DND-41 (cell line): ENCODE data around the gene FNDC10.
A peak's percentile ranks its signal among the peaks of the same experiment; 100 is the strongest.

Source experiments
- ATAC-seq: fragments of 200-7000 bp; cut with Tn5 transposase; 3 replicates; pipeline ENCODE4 v1.9.1; 2021; ENCODE audit warnings: low read depth; ENCODE audit not compliant: insufficient read depth
- DNase-seq: peaks from one replicate; pipeline ENCODE4 v3.0.0-alpha.2; 2020
- H2AFZ ChIP-seq: 2 replicates; pipeline ENCODE4 v1.6.0; 2012; ENCODE audit warnings: low read depth, low read length
- H3K27ac ChIP-seq: 2 replicates; pipeline ENCODE4 v1.5.1; 2012; ENCODE audit warnings: low read length, inconsistent platforms
- H3K27me3 ChIP-seq: fragments of 200-600 bp; sonication (generic); 2 replicates; pipeline ENCODE4 v1.6.0; 2012; ENCODE audit warnings: low read length, mild to moderate bottlenecking, inconsistent platforms; ENCODE audit not compliant: insufficient read depth, poor library complexity
- H3K36me3 ChIP-seq: 2 replicates; pipeline ENCODE4 v1.5.1; 2012; ENCODE audit warnings: low read length, inconsistent platforms; ENCODE audit not compliant: insufficient read depth
- H3K4me1 ChIP-seq: 2 replicates; pipeline ENCODE4 v1.5.1; 2012; ENCODE audit warnings: mild to moderate bottlenecking, low read length; ENCODE audit not compliant: insufficient read depth
- H3K4me2 ChIP-seq: 2 replicates; pipeline ENCODE4 v1.6.0; 2012; ENCODE audit warnings: mild to moderate bottlenecking, moderate library complexity, low read length, inconsistent platforms; ENCODE audit not compliant: insufficient read depth
- H3K4me3 ChIP-seq, 2 experiments: fragments of 200-600 bp in 1 of 2; shearing (Covaris generic) in 1 of 2; 2 replicates each; pipeline ENCODE4 v1.5.1; 2012 to 2016; ENCODE audit warnings: inconsistent platforms in 2 of 2, low read length in 2 of 2, mild to moderate bottlenecking in 2 of 2, low read depth in 1 of 2, moderate library complexity in 1 of 2
- H3K79me2 ChIP-seq: 2 replicates; pipeline ENCODE4 v1.6.0; 2012; ENCODE audit warnings: low read length, inconsistent platforms; ENCODE audit not compliant: insufficient read depth
- H3K9ac ChIP-seq: 2 replicates; pipeline ENCODE4 v1.6.0; 2012; ENCODE audit warnings: low read depth, mild to moderate bottlenecking, inconsistent platforms, low read length, moderate library complexity
- H3K9me3 ChIP-seq: 2 replicates; pipeline ENCODE4 v1.5.1; 2012; ENCODE audit warnings: low read length, moderate library complexity, mild to moderate bottlenecking, inconsistent platforms; ENCODE audit not compliant: insufficient read depth, severe bottlenecking
- H4K20me1 ChIP-seq: 2 replicates; pipeline ENCODE4 v1.6.0; 2012; ENCODE audit warnings: low read length; ENCODE audit not compliant: insufficient read depth
- EZH2 ChIP-seq: IDR thresholded peaks from 3 replicates; pipeline ENCODE4 v1.6.1; 2012; ENCODE audit warnings: borderline replicate concordance, low read depth, mild to moderate bottlenecking, moderate library complexity, low read length, inconsistent platforms; ENCODE audit not compliant: severe bottlenecking
- TF ChIP-seq, protein P1 (sequence below): IDR thresholded peaks from 2 replicates; pipeline ENCODE4 v1.5.1; 2012; ENCODE audit warnings: borderline replicate concordance, low read length, moderate library complexity, mild to moderate bottlenecking; ENCODE audit not compliant: poor library complexity, severe bottlenecking; ENCODE audit errors: extremely low read depth

The FNDC10 gene

DNA sequence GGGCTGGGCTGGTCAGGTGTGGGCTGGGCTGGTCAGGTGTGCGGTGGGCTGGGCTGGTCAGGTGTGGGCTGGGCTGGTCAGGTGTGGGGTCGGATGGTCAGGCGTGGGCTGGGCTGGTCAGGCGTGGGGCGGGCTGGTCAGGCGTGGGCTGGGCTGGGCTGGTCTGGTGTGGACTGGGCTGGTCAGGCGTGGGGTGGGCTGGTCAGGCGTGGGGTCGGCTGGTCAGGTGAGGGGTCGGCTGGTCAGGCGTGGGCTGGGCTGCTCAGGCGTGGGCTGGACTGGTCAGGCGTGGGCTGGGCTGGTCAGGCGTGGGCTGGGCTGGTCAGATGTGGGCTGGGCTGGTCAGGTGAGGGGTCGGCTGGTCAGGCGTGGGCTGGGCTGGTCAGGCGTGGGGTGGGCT, 5.8 kb upstream of the FNDC10 start:
- no peak overlapping the region for H2AFZ ChIP-seq
- H3K4me2 ChIP-seq: no peak overlapping the region
- H3K4me1 ChIP-seq: no peaks in the 10 kb centered on the region
- DNase-seq (no peak), ATAC-seq (no peak)
- H3K9ac ChIP-seq: no peak overlapping the region
- no peaks in the 10 kb centered on the region for H3K9me3 ChIP-seq
- H3K79me2 ChIP-seq: no peaks in the 10 kb centered on the region
- no peaks in the 10 kb centered on the region for H3K36me3 ChIP-seq
- TF ChIP-seq, protein P1, sequence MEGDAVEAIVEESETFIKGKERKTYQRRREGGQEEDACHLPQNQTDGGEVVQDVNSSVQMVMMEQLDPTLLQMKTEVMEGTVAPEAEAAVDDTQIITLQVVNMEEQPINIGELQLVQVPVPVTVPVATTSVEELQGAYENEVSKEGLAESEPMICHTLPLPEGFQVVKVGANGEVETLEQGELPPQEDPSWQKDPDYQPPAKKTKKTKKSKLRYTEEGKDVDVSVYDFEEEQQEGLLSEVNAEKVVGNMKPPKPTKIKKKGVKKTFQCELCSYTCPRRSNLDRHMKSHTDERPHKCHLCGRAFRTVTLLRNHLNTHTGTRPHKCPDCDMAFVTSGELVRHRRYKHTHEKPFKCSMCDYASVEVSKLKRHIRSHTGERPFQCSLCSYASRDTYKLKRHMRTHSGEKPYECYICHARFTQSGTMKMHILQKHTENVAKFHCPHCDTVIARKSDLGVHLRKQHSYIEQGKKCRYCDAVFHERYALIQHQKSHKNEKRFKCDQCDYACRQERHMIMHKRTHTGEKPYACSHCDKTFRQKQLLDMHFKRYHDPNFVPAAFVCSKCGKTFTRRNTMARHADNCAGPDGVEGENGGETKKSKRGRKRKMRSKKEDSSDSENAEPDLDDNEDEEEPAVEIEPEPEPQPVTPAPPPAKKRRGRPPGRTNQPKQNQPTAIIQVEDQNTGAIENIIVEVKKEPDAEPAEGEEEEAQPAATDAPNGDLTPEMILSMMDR: no peak
- TF ChIP-seq EZH2: no peak
- no peaks in the 10 kb centered on the region for H4K20me1 ChIP-seq
- H3K4me3 ChIP-seq: no peak overlapping the region
- H3K27me3 ChIP-seq: no peaks in the 10 kb centered on the region
- H3K27ac ChIP-seq: no peak overlapping the region

DNA sequence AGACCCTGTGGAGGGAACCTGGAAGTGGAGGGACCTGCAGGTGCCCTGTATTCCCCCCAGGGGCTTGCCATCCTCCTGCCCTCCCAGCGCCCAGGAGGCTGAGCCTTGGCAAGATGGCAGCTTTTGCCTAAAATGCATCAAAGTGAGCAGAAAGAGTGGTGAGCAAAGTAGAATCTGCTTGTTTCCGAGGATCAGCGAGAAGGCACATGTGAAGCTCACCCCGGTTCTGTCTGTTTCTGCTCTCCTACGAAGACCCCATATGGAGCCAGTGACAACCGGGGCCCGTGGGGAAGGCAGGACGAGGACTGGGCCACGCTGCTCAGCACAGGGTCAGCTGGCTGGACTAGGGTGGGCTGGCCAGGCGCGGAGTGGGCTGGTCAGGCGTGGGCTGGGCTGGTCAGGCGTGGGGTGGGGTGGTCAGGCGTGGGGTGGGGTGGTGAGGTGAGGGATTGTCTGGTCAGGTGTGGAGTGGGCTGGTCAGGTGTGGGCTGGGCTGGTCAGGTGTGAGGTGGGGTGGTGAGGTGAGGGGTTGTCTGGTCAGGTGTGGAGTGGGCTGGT, 5.2 kb upstream of the FNDC10 start:
- no peak for TF ChIP-seq EZH2
- TF ChIP-seq, protein P1: no peak
- no peak for DNase-seq
- ATAC-seq: 0 out of 3 replicates have a peak, but pooled peaks have one; percentile 19

DNA sequence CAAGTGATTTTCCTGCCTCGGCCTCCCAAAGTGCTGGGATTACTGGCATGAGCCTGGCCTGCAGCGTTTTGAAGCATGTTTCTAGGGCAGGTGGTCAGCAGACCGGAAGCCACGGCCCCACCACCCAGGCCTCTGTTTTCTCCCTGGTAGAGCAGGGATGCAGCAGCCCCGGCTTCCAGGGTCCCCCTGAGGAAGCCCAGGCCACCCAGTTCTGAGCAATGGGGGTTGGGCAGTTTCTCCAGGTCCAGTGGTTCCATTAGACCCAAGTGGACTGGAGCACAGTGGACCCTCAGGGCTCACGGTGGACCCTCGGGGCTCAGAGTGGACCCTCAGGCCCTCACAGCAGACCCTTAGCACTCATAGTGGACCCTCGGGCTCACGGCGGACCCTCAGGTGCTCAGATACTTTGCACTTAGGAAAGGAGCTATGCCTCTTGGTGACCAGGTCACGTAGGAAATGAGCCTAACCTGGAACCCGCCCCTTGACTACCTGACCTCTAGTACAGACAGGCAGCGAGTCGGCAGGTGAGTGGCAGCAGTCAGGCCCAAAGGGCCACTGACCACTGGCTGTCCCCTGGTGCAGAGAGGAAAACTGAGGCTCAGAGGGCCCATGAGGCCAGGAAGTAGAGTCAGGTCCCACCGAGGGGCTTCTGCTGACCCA, 4.6 kb upstream of the FNDC10 start:
- Histone ChIP-seq H3K79me2 (no peaks in the 10 kb centered on the region), H3K9me3 (no peaks in the 10 kb centered on the region), H3K36me3 (no peaks in the 10 kb centered on the region), H3K27ac (no peak overlapping the region), H4K20me1 (no peaks in the 10 kb centered on the region), H3K4me3 (no peak overlapping the region), H3K4me2 (no peak overlapping the region), H2AFZ (no peak overlapping the region), H3K4me1 (no peaks in the 10 kb centered on the region), H3K27me3 (no peaks in the 10 kb centered on the region), H3K9ac (no peak overlapping the region)
- TF ChIP-seq EZH2: no peak
- TF ChIP-seq, protein P1: no peak
- ATAC-seq (no peak), DNase-seq (no peak)

More for the DNA sequence above, 5.2 kb upstream of the FNDC10 start:
- H3K9me3 ChIP-seq: no peaks in the 10 kb centered on the region
- no peaks in the 10 kb centered on the region for H3K27me3 ChIP-seq
- no peak overlapping the region for H3K27ac ChIP-seq
- H3K4me3 ChIP-seq: no peak overlapping the region
- no peak overlapping the region for H3K9ac ChIP-seq
- no peak overlapping the region for H2AFZ ChIP-seq
- no peak overlapping the region for H3K4me2 ChIP-seq
- H4K20me1 ChIP-seq: no peaks in the 10 kb centered on the region
- H3K36me3 ChIP-seq: no peaks in the 10 kb centered on the region
- no peaks in the 10 kb centered on the region for H3K79me2 ChIP-seq
- H3K4me1 ChIP-seq: no peaks in the 10 kb centered on the region
